HepG2 (cell line): ENCODE results near the gene KIAA0319L. TPM values are rescaled to one million over a fixed set of nuclear protein-coding genes. Genes with fewer than 3 reads are reported as not detected.

ENCODE experiments used
- ATAC-seq: fragments of 200-7000 bp; cut with Tn5 transposase; 3 replicates; pipeline ENCODE4 v1.9.1; 2020; ENCODE audit warnings: mild to moderate bottlenecking, moderate library complexity
- BruUV-seq: library from RNA; stranded (reverse); fragments of 400-500 nt; replicated peaks from 2 replicates; lab custom pipeline; 2021; lab: Mats Ljungman, UMichigan
- CTCF ChIA-PET: fragments of 300-600 bp; formaldehyde crosslinking; extraction: SDS; loops from one replicate; lab custom pipeline; 2021; ENCODE audit warnings: low total read pairs, inconsistent platforms, low intra/inter-chr PET ratio; lab: Yijun Ruan, JAX
- POLR2A ChIA-PET: fragments of 350-600 bp; sonication (Branson Sonifier 250); formaldehyde crosslinking; loops from one replicate; lab custom pipeline; 2020; ENCODE audit warnings: antibody characterized with exemption, inconsistent platforms; lab: Yijun Ruan, JAX
- DNase-seq: peaks from one replicate; pipeline ENCODE4 v3.0.0-alpha.2; 2015; ENCODE audit warnings: low spot score
- FAIRE-seq: peaks from 3 replicates; lab custom pipeline; 2011; peaks lifted over from hg19 to GRCh38; lab: Jason Lieb, UNC
- H2AFZ ChIP-seq: one replicate; pipeline ENCODE4 v1.6.1; 2011; ENCODE audit warnings: low read length, inconsistent platforms
- H3K27ac ChIP-seq: fragments of 300-600 bp; 3 replicates; pipeline ENCODE4 v1.8.0; 2011; ENCODE audit warnings: mixed run types, mild to moderate bottlenecking, mixed read lengths, low read length, inconsistent platforms; ENCODE audit not compliant: insufficient read depth; ENCODE audit errors: extremely low read length
- H3K27me3 ChIP-seq, 2 experiments: fragments of 200-600 bp in 1 of 2; 2 replicates in 1 of 2; 3 replicates in 1 of 2; pipeline versions ENCODE4 v1.6.0 to v1.8.0; 2011; ENCODE audit warnings: low read length in 2 of 2, mild to moderate bottlenecking in 2 of 2, moderate library complexity in 2 of 2, inconsistent platforms in 1 of 2; ENCODE audit not compliant: insufficient read depth in 2 of 2, control insufficient read depth in 1 of 2
- H3K36me3 ChIP-seq, 2 experiments: fragments of 200-600 bp in 1 of 2; replicated peaks in 1 of 2; 2 replicates in 1 of 2; 3 replicates in 1 of 2; pipeline versions ENCODE4 v1.5.1 to v1.8.0; 2011; ENCODE audit warnings: low read length in 2 of 2, inconsistent platforms in 1 of 2; ENCODE audit not compliant: insufficient read depth in 2 of 2, control insufficient read depth in 1 of 2
- H3K4me1 ChIP-seq: 2 replicates; pipeline ENCODE4 v1.5.1; 2012; ENCODE audit warnings: low read length, inconsistent platforms; ENCODE audit not compliant: insufficient read depth
- H3K4me2 ChIP-seq: 2 replicates; pipeline ENCODE4 v1.6.0; 2011; ENCODE audit warnings: low read depth, low read length, inconsistent platforms
- H3K4me3 ChIP-seq, 3 experiments: fragments of 200-600 bp in 1 of 3; sonication (generic), shearing (Covaris generic) in 1 of 3; replicated peaks in 1 of 3; 2 replicates each; pipeline ENCODE4 v1.5.1; 2011 to 2016; ENCODE audit warnings: low read length in 3 of 3, inconsistent platforms in 2 of 3, low read depth in 2 of 3, mild to moderate bottlenecking in 2 of 3, control low read depth in 1 of 3, mixed read lengths in 1 of 3; ENCODE audit not compliant: insufficient read depth in 1 of 3
- H3K79me2 ChIP-seq: one replicate; pipeline ENCODE4 v1.6.1; 2011; ENCODE audit warnings: low read length, inconsistent platforms; ENCODE audit not compliant: insufficient read depth
- H3K9ac ChIP-seq: 2 replicates; pipeline ENCODE4 v1.6.0; 2011; ENCODE audit warnings: mild to moderate bottlenecking, low read depth, low read length, inconsistent platforms; ENCODE audit not compliant: insufficient read depth
- H3K9me3 ChIP-seq: 2 replicates; pipeline ENCODE4 v1.5.1; 2012; ENCODE audit warnings: mild to moderate bottlenecking, low read length
- H4K20me1 ChIP-seq: 2 replicates; pipeline ENCODE4 v1.6.0; 2011; ENCODE audit warnings: inconsistent platforms, mild to moderate bottlenecking, low read length, moderate library complexity; ENCODE audit not compliant: insufficient read depth
- ARNT ChIP-seq: fragments of 450-650 bp; IDR thresholded peaks from 2 replicates; pipeline ENCODE4 v1.6.1; 2017
- BRCA1 ChIP-seq: sonication (generic); formaldehyde crosslinking; IDR thresholded peaks from 2 replicates; pipeline ENCODE4 v1.4.0; 2020; ENCODE audit warnings: missing genetic modification reagents
- FOXC1 ChIP-seq: sonication (generic); formaldehyde crosslinking; IDR thresholded peaks from 2 replicates; pipeline ENCODE4 v1.8.0; 2022; ENCODE audit warnings: mild to moderate bottlenecking, missing genetic modification reagents, borderline replicate concordance
- MAFF ChIP-seq: IDR thresholded peaks from 2 replicates; pipeline ENCODE4 v1.6.1; 2011; ENCODE audit warnings: low read depth, low read length, improper control_type of control experiment
- NR2F2 ChIP-seq: IDR thresholded peaks from 2 replicates; pipeline ENCODE4 v1.6.1; 2012; ENCODE audit warnings: low read depth, inconsistent platforms, borderline replicate concordance
- RFXANK ChIP-seq: IDR thresholded peaks from 2 replicates; pipeline ENCODE4 v1.6.1; 2016
- SALL2 ChIP-seq: sonication (generic); formaldehyde crosslinking; IDR thresholded peaks from 2 replicates; pipeline ENCODE4 v1.8.1; 2023; ENCODE audit warnings: mild to moderate bottlenecking, missing genetic modification reagents, inconsistent platforms
- SIN3A ChIP-seq: IDR thresholded peaks from 2 replicates; pipeline ENCODE4 v1.6.1; 2011; ENCODE audit warnings: low read depth, mild to moderate bottlenecking, control low read depth, low read length, borderline replicate concordance
- SRSF4 ChIP-seq: fragments of 200-400 bp; formaldehyde crosslinking; IDR thresholded peaks from one replicate; pipeline ENCODE4 v1.6.1; 2018; ENCODE audit warnings: mild to moderate bottlenecking, low read depth, low read length, moderate library complexity; ENCODE audit not compliant: poor library complexity, severe bottlenecking
- STAT5B ChIP-seq: sonication (generic); formaldehyde crosslinking; IDR thresholded peaks from 2 replicates; pipeline ENCODE4 v1.4.0; 2020; ENCODE audit warnings: missing genetic modification reagents
- ZFP41 ChIP-seq: sonication (generic); formaldehyde crosslinking; IDR thresholded peaks from 2 replicates; pipeline ENCODE4 v1.4.0; 2020; ENCODE audit warnings: mild to moderate bottlenecking, missing genetic modification reagents, borderline replicate concordance
- ZNF616 ChIP-seq: sonication (generic); formaldehyde crosslinking; IDR thresholded peaks from 2 replicates; pipeline ENCODE4 v1.5.0; 2020; ENCODE audit warnings: low read depth, mild to moderate bottlenecking, missing genetic modification reagents
- ZNF670 ChIP-seq: sonication (generic); formaldehyde crosslinking; IDR thresholded peaks from 2 replicates; pipeline ENCODE4 v1.8.0; 2022; ENCODE audit warnings: mild to moderate bottlenecking, missing genetic modification reagents, borderline replicate concordance
- ZNF772 ChIP-seq: sonication (generic); formaldehyde crosslinking; IDR thresholded peaks from 2 replicates; pipeline ENCODE4 v1.5.0; 2020; ENCODE audit warnings: mild to moderate bottlenecking, missing genetic modification reagents
- WGBS: methylation state at CpG from one replicate; pipeline ENCODE4 v1.1.6; 2017; ENCODE audit warnings: low lambda C conversion rate; 5-methylcytosine and 5-hydroxymethylcytosine counted together
- in situ Hi-C: cut with HindIII; loops from 2 replicates; pipeline ENCODE4 v1.10.0; 2017; ENCODE audit warnings: low pct_unique_long_range_greater_than_20kb; ENCODE audit not compliant: extremely low pct_ligation_motif_present
- intact Hi-C: fragments of 100-400 bp; cut with micrococcal nuclease; formaldehyde crosslinking; loops from one replicate; pipeline ENCODE4 v1.10.0; 2022; ENCODE audit not compliant: unreplicated experiment
- polyA plus RNA-seq, 8 experiments: library from polyadenylated mRNA; depleted of rRNA in 3 of 8; stranded (reverse) in 7 of 8; unstranded in 1 of 8; fragments of >200 nt; fragmentation: Illumina TruSeq in 4 of 8; extraction: Trizol in 4 of 8; gene quantifications; 2 replicates each; pipeline versions ENCODE4 v1.2.1 to v1.2.3, GENCODE V29; 2011 to 2016; ENCODE audit warnings: low read depth in 4 of 8, missing spikeins in 1 of 8, mixed read lengths in 1 of 8; ENCODE audit not compliant: insufficient read depth in 1 of 8
- total RNA-seq, 5 experiments: library from RNA; depleted of rRNA; stranded (reverse); fragments of >200 nt; fragmentation: Illumina TruSeq; extraction: Trizol; gene quantifications; 2 replicates each; pipeline ENCODE4 v1.2.3, GENCODE V29; 2016; ENCODE audit warnings: low read depth in 1 of 5
- TF ChIP-seq, protein P1 (sequence below): sonication (generic); formaldehyde crosslinking; IDR thresholded peaks from 2 replicates; pipeline ENCODE4 v1.9.0; 2021; ENCODE audit warnings: missing genetic modification reagents, mild to moderate bottlenecking, borderline replicate concordance
- TF ChIP-seq, protein P2 (sequence below): sonication (generic); formaldehyde crosslinking; IDR thresholded peaks from 2 replicates; pipeline ENCODE4 v1.4.0; 2020; ENCODE audit warnings: missing genetic modification reagents
- TF ChIP-seq, protein P3 (sequence below): sonication (generic); formaldehyde crosslinking; conservative IDR thresholded peaks from 2 replicates; pipeline ENCODE4 v1.4.0; 2020; ENCODE audit warnings: mild to moderate bottlenecking, missing genetic modification reagents, moderate library complexity

Gene KIAA0319L
- total and polyA plus RNA-seq, 2 of the 13 experiments (the other 11 are each of a cell fraction or from before 2014, with no cell fraction given): 33.4 to 82.6 TPM

DNA sequence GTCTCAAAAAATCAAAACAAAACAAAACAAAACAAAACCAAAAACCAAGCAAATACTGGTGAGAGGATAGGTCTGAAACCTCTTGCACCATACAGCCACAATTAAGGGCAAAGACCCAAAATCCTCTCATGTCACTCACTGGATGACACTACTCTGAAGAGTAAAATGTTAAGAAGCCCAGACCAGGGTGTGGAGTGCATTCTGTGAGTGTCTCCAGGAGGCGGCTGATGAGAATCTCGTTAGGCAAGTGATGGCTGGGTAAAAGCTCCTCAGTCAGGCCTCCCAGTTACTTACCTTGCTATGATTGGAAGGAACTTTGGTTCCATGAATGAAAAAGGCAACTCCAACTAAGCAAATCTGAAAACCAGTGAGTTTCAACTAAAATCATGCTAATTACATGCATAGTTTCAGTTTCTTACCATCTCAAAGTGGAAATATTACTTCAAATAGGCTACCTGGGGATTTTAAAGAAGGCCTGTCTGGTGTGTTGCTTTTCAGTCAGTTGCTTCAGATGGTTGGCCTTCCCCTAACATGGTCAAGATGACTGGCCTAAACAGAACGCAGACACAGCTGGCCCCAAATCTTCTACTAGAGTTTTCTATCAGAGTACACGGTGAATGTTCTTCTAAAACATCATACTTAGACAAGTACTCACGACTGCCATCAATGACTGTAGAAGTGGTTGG lies 95.1 kb downstream of the KIAA0319L start:
- Histone ChIP-seq H3K27me3 (no peaks in the 10 kb centered on the region), H3K9me3 (no peaks in the 10 kb centered on the region; the same call in 1 of the 2 replicates), H3K27ac (no peak overlapping the region), H3K79me2 (no peaks in the 10 kb centered on the region), H2AFZ (no peak overlapping the region), H3K4me2 (no peak overlapping the region), H3K4me1 (no peaks in the 10 kb centered on the region), H3K36me3 (peaks cover 13 to 54% of the 10 kb centered on the region in 2 experiments), H3K4me3 (no peak overlapping the region), H4K20me1 (peaks cover 2% of the 10 kb centered on the region; the same call in 1 of the 2 replicates), H3K9ac (no peak overlapping the region)
- ATAC-seq (no peak), DNase-seq (no peak), FAIRE-seq (no peak)
- intact Hi-C loops: no loop called here
- ChIA-PET POLR2A (no interaction called here), CTCF (no interaction called here)
- 96% methylated on average over 5 of the region's 5 CpGs for WGBS
- BruUV-seq: no TSS peak
- in situ Hi-C loops: no loop called here
- TF ChIP-seq ZNF616 (CRISPR knock-in tag) (no peak), FOXC1 (no peak), RFXANK (no peak), NR2F2 (no peak), ZNF772 (no peak), BRCA1 (CRISPR knock-in tag) (no peak), SRSF4 (no peak), ARNT (no peak), MAFF (no peak), STAT5B (no peak), ZFP41 (no peak), SIN3A (no peak), SALL2 (CRISPR knock-in tag) (no peak), ZNF670 (no peak)
- TF ChIP-seq, protein P1, sequence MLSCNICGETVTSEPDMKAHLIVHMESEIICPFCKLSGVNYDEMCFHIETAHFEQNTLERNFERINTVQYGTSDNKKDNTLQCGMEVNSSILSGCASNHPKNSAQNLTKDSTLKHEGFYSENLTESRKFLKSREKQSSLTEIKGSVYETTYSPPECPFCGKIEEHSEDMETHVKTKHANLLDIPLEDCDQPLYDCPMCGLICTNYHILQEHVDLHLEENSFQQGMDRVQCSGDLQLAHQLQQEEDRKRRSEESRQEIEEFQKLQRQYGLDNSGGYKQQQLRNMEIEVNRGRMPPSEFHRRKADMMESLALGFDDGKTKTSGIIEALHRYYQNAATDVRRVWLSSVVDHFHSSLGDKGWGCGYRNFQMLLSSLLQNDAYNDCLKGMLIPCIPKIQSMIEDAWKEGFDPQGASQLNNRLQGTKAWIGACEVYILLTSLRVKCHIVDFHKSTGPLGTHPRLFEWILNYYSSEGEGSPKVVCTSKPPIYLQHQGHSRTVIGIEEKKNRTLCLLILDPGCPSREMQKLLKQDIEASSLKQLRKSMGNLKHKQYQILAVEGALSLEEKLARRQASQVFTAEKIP: no peak
- TF ChIP-seq, protein P2, sequence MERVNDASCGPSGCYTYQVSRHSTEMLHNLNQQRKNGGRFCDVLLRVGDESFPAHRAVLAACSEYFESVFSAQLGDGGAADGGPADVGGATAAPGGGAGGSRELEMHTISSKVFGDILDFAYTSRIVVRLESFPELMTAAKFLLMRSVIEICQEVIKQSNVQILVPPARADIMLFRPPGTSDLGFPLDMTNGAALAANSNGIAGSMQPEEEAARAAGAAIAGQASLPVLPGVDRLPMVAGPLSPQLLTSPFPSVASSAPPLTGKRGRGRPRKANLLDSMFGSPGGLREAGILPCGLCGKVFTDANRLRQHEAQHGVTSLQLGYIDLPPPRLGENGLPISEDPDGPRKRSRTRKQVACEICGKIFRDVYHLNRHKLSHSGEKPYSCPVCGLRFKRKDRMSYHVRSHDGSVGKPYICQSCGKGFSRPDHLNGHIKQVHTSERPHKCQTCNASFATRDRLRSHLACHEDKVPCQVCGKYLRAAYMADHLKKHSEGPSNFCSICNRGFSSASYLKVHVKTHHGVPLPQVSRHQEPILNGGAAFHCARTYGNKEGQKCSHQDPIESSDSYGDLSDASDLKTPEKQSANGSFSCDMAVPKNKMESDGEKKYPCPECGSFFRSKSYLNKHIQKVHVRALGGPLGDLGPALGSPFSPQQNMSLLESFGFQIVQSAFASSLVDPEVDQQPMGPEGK (CRISPR knock-in tag): no peak
- TF ChIP-seq, protein P3, sequence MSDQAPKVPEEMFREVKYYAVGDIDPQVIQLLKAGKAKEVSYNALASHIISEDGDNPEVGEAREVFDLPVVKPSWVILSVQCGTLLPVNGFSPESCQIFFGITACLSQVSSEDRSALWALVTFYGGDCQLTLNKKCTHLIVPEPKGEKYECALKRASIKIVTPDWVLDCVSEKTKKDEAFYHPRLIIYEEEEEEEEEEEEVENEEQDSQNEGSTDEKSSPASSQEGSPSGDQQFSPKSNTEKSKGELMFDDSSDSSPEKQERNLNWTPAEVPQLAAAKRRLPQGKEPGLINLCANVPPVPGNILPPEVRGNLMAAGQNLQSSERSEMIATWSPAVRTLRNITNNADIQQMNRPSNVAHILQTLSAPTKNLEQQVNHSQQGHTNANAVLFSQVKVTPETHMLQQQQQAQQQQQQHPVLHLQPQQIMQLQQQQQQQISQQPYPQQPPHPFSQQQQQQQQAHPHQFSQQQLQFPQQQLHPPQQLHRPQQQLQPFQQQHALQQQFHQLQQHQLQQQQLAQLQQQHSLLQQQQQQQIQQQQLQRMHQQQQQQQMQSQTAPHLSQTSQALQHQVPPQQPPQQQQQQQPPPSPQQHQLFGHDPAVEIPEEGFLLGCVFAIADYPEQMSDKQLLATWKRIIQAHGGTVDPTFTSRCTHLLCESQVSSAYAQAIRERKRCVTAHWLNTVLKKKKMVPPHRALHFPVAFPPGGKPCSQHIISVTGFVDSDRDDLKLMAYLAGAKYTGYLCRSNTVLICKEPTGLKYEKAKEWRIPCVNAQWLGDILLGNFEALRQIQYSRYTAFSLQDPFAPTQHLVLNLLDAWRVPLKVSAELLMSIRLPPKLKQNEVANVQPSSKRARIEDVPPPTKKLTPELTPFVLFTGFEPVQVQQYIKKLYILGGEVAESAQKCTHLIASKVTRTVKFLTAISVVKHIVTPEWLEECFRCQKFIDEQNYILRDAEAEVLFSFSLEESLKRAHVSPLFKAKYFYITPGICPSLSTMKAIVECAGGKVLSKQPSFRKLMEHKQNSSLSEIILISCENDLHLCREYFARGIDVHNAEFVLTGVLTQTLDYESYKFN (CRISPR knock-in tag): no peak
